Vagina (tissue), 2 donors: ENCODE data around the gene CAMK2N1. TPM values are rescaled to one million over a fixed set of nuclear protein-coding genes. Genes with fewer than 3 reads are reported as not detected.
"Not testable (repeated sequence)": the region's sequence is repeated elsewhere in the genome, so short reads cannot be mapped to it uniquely, and the experiment has no call there.

Experiments
- DNase-seq, 2 donors: peaks; one replicate each; pipeline ENCODE4 v3.0.0-alpha.2; 2017; ENCODE audit errors: extremely low spot score in 2 of 2
- H3K27ac ChIP-seq: fragments of 200-600 bp; sonication (generic); one replicate; pipeline ENCODE4 v1.5.1; 2019
- H3K27me3 ChIP-seq: fragments of 200-600 bp; sonication (generic); one replicate; pipeline ENCODE4 v1.5.1; 2019
- H3K36me3 ChIP-seq, 2 donors: fragments of 200-600 bp; sonication (generic); one replicate each; pipeline ENCODE4 v1.5.1; 2017 to 2019
- H3K4me1 ChIP-seq: fragments of 200-600 bp; sonication (generic); one replicate; pipeline ENCODE4 v1.5.1; 2019
- H3K4me3 ChIP-seq, 2 donors: fragments of 200-600 bp; sonication (generic); 1 replicate in 1 of 2; 2 replicates in 1 of 2; pipeline ENCODE4 v1.5.1; 2016 to 2019
- H3K9me3 ChIP-seq: fragments of 200-600 bp; sonication (generic); one replicate; pipeline ENCODE4 v1.5.1; 2019
- POLR2A ChIP-seq, 2 donors: fragments of 450-650 bp; IDR thresholded peaks; one replicate each; pipeline ENCODE4 v1.6.1; 2017; ENCODE audit warnings: antibody characterized with exemption in 2 of 2, mild to moderate bottlenecking in 2 of 2, moderate library complexity in 2 of 2
- POLR2AphosphoS5 ChIP-seq, 2 donors: sonication (generic); formaldehyde crosslinking; IDR thresholded peaks; one replicate each; pipeline ENCODE4 v1.9.0; 2017; ENCODE audit warnings: antibody characterized with exemption in 2 of 2, mild to moderate bottlenecking in 2 of 2, low read depth in 1 of 2; ENCODE audit not compliant: insufficient read depth in 1 of 2
- intact Hi-C: fragments of 100-400 bp; cut with DNase I; formaldehyde crosslinking; loops from one replicate; pipeline ENCODE4 v1.15.1; 2023
- total RNA-seq: library from RNA; depleted of rRNA; stranded (reverse); fragments of >200 nt; gene quantifications from one replicate; pipeline ENCODE4 v1.2.3, GENCODE V29; 2016
- TF ChIP-seq, protein P1 (sequence below), 3 experiments: fragments of 450-650 bp in 2 of 3; fragments of 200-600 bp in 1 of 3; sonication (generic) in 1 of 3; IDR thresholded peaks; one replicate each; pipeline ENCODE4 v1.5.1; 2017 to 2019; ENCODE audit warnings: antibody characterized with exemption in 3 of 3, mild to moderate bottlenecking in 2 of 3, moderate library complexity in 2 of 3

The CAMK2N1 gene
- total RNA-seq, 1 donor from 2014 or later = 18.9 TPM

DNA sequence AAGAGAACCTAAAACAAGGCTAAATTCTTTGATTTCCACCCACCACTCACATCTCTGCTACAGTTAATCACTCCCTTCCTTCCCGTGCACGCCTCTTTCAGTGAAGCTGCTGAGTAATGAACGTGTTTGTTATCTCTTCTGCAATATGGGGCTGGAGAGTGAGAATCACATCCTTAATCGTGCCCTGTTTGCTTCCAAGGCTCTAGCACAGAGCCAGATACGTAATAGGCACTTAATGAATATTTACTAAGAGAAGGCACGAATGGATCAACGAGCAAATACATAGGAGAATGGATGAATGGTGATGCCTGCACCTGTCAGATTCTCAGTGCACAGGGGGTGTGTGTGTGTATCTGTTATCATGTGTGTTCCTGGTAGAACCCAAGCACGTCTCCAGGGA is 44.3 kb upstream of the CAMK2N1 start:
- TF ChIP-seq, protein P1, sequence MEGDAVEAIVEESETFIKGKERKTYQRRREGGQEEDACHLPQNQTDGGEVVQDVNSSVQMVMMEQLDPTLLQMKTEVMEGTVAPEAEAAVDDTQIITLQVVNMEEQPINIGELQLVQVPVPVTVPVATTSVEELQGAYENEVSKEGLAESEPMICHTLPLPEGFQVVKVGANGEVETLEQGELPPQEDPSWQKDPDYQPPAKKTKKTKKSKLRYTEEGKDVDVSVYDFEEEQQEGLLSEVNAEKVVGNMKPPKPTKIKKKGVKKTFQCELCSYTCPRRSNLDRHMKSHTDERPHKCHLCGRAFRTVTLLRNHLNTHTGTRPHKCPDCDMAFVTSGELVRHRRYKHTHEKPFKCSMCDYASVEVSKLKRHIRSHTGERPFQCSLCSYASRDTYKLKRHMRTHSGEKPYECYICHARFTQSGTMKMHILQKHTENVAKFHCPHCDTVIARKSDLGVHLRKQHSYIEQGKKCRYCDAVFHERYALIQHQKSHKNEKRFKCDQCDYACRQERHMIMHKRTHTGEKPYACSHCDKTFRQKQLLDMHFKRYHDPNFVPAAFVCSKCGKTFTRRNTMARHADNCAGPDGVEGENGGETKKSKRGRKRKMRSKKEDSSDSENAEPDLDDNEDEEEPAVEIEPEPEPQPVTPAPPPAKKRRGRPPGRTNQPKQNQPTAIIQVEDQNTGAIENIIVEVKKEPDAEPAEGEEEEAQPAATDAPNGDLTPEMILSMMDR (IDR thresholded peaks at IDR 0.05) = no peak
- H3K27me3 ChIP-seq = no peaks in the 10 kb centered on the region
- no peak for DNase-seq

DNA sequence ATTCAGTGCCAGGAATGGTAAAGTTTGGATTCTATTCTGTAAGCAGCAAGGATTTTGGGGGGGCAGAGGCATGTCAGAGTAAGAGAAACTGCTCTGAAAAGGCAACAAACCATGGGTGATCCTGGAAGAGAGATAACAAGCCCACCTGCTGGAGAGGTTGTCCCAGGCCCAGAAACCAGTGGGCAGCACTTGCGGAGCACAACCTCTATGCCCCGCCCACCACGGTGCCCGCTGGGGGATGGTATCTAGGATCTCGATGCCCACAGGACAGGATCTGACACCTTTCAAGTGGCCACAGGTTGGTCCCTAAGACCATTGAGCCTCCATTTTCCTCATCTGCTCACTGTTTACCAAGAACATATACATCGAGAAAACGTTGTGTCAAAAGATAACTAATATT is 42.2 kb upstream of the CAMK2N1 start:
- no peak for DNase-seq
- H3K4me3 ChIP-seq = no peak overlapping the region
- intact Hi-C loops = no loop called here
- H3K27me3 ChIP-seq = no peaks in the 10 kb centered on the region
- H3K27ac ChIP-seq = no peak overlapping the region
- H3K9me3 ChIP-seq = no peaks in the 10 kb centered on the region
- no peak for TF ChIP-seq POLR2A (IDR thresholded peaks at IDR 0.05)
- TF ChIP-seq, protein P1 (IDR thresholded peaks at IDR 0.05) = no peak
- H3K36me3 ChIP-seq = no peaks in the 10 kb centered on the region
- no peaks in the 10 kb centered on the region for H3K4me1 ChIP-seq

More for the DNA sequence above, 44.3 kb upstream of the CAMK2N1 start:
- Histone ChIP-seq H3K4me1 (no peaks in the 10 kb centered on the region), H3K36me3 (no peaks in the 10 kb centered on the region), H3K27ac (no peak overlapping the region), H3K4me3 (no peak overlapping the region), H3K9me3 (no peaks in the 10 kb centered on the region)
- intact Hi-C loops = no loop called here

DNA sequence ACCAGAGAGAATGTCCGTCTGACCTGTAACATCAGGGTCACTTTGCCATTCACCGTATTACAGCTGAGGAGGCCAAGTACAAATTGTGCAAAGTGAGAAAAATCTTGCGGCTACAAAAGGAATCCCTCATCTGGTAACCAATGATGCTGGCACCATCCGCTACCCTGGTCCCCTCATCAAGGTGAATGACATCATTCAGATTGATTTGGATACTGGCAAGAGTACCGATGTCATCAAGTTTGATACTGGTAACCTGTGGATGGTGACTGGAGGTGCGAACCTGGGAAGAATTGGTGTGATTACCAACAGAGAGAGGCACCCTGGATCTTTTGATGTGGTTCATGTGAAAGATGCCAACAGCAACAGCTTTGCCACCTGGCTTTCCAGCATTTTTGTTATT is 40.3 kb upstream of the CAMK2N1 start:
- Histone ChIP-seq H3K36me3 (no peaks in the 10 kb centered on the region), H3K4me1 (no peaks in the 10 kb centered on the region), H3K9me3 (no peaks in the 10 kb centered on the region), H3K27ac (no peak overlapping the region), H3K4me3 (no peak overlapping the region), H3K27me3 (no peaks in the 10 kb centered on the region)
- no peak for TF ChIP-seq POLR2AphosphoS5 (IDR thresholded peaks at IDR 0.05; ENCODE audit: insufficient read depth in 1 of 2, low read depth in 1 of 2)
- TF ChIP-seq, protein P1 (IDR thresholded peaks at IDR 0.05) = no peak
- no peak for TF ChIP-seq POLR2A (IDR thresholded peaks at IDR 0.05)
- no peak for DNase-seq
- intact Hi-C loops = no loop called here

DNA sequence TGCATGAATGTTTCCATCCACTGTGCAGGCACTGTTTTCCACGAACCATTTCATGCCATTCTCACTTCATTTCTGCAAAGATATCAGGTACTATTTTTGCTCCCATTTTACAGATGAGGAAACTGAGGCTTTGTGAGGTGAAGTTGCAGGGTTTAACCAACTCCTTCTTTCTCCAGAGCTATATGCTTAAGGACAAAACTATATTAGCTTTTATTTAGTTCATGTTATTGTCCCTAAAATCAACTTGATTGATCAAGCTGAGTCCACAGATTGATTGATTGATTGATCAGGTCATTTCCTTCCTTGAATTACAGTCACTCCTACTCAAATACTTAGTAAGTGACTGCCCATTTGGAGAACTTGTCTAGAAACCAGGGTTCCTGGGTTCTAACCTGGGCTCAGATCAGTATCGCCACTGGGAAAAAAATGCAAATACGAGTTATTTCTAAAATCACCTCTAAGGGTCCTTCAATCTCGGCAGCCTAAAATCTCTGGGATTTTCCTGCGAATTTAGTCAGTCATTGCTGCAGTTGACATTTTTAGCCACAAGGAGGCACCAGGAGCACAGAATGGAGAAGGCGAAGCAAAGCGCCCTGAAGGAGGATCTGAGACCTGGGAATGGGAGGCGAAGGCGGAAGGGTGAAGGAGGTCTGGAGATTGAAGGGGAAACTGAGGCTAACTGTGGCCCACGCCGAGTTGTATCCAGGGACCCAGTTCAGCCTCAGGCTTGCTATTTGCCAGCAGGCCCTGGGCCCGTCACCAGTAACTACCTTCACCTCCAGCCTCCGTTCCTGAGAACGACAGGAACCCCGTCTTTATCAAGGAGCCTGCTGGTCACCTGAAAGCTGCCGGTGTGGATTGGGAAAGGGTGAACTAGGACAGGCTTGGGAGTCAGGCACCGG is 36.2 kb upstream of the CAMK2N1 start:
- H3K4me3 ChIP-seq = no peak overlapping the region

DNA sequence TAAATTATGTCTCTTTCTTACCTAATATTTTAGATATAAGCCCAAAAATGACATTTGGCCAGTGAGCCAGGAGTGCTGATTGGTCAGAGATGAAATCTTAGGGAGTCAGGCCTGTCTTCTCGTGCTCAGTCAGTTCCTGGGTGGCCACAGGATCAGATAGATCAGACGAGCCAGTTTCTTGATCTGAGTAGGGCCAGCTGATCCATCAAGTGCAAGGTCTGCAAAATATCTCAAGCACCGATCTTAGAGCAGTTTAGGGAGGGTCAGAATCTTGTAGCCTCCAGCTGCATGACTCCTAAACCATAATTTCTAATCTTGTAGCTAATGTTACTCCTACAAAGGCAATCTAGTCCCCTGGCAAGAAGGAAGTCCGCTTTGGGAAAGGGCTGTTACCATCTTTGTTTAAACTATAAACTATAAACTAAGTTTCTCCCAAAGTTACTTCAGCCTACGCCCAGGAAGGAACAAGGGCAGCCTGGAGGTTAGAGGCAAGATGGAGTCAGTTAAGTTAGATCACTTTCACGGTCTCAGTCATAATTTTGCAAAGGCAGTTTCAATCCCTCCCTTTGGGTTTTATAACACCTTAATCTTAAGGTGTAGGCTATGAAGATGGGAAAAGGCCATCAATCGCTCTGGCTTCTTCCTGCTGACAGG is 33.7 kb upstream of the CAMK2N1 start:
- H3K27me3 ChIP-seq, H3K27ac ChIP-seq, H3K4me3 ChIP-seq, H3K36me3 ChIP-seq, H3K4me1 ChIP-seq, H3K9me3 ChIP-seq, DNase-seq: not testable (repeated sequence)
- intact Hi-C loops = loop anchor here (5.0 kb wide), 1 partner anchor 123 kb away; no protein-coding TSS in a partner anchor

More for the DNA sequence above, 36.2 kb upstream of the CAMK2N1 start:
- no peaks in the 10 kb centered on the region for H3K36me3 ChIP-seq
- no peak for DNase-seq
- H3K27ac ChIP-seq = no peak overlapping the region
- no peaks in the 10 kb centered on the region for H3K4me1 ChIP-seq
- TF ChIP-seq POLR2A (IDR thresholded peaks at IDR 0.05) = no peak
- TF ChIP-seq, protein P1 (IDR thresholded peaks at IDR 0.05) = peak; percentile 61 to 91 (median 78)
- H3K27me3 ChIP-seq = no peaks in the 10 kb centered on the region
- intact Hi-C loops = loop anchor here (5.0 kb wide), 1 partner anchor 120 kb away; no protein-coding TSS in a partner anchor
- H3K9me3 ChIP-seq = no peaks in the 10 kb centered on the region
